Stimulated activated CD8-positive, alpha-beta memory T cell treated with anti-CD3 and anti-CD28 coated beads, Interleukin-7, amount 100 ng/mL, for 1 hour (primary cell): ENCODE results near the gene NPIPB6.
"Not testable (repeated sequence)": the region's sequence is repeated elsewhere in the genome, so short reads cannot be mapped to it uniquely, and the experiment has no call there.

Source experiments
- DNase-seq, 2 donors: peaks; one replicate each; pipeline ENCODE4 v3.0.0-alpha.2; 2020; ENCODE audit warnings: low read depth in 2 of 2

The NPIPB6 gene

DNA sequence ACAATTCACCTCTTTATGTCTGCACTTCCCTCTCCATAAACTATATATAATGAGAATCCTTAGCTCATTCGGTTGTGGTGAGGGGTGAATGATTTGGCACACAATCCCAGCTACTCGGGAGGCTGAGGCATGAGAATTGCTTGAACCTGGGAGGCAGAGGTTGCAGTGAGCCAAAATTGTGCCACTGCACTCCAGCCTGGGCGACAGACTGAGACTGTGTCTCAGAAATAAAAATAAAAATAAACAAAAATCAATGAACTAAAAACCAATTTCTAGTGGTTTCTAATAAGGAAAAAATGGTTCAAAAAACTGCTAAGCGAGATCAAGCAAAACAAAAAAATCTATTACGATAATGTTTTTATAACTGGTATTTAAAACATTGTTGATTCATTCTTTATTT lies at the start of gene NPIPB6:
TSS of gene NPIPB6 (minus strand) at position 101 of the 400 bp plus-strand sequence. CDS start 686 bp downstream, outside the sequence.
- DNase-seq, result not testable (repeated sequence)

DNA sequence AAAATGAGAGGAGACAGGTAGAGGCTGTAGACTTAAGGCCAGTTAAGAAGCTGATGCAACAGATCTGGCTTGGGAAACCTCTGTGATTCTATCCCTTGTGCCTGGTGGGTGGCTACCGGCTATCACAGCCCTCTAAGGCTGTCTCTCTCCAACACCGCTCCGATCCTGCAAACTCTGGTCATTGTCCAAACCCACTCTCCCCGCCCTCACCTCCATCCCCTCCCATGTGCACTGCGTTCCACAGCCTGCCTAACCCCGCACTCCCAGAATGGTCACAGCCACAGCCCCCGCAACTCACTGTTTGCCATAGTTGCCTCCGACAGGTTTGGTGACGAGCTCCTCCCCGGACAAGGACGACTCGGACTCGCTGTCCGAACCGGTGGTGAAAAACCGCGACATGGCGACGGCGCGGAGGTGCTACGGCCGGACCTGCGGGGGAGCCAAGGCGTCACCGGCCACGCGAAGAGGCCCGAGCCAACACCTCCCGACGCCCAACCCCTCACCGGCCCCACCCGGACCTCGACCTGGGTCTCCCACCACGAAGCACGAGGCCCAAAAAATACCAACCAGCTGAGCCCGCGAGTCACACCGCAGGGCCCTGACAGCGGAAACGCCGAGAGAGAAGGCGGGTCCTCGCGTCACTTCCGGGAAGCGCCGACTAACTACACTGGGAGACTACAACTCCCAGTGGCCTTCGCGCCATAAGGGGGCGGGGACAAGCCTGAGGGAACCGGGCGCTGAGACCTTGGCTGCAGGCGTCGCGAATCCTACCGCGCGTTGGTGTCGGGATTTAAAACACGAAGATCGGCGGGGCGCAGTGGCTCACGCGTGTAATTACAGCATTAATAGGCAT lies 40.1 kb upstream of the NPIPB6 start, which contains the start of gene EIF3CL:
TSS of gene EIF3CL (minus strand) at position 622 of the 853 bp plus-strand sequence. CDS start at position 399, 223 bp downstream.
- DNase-seq, result not testable (repeated sequence)

DNA sequence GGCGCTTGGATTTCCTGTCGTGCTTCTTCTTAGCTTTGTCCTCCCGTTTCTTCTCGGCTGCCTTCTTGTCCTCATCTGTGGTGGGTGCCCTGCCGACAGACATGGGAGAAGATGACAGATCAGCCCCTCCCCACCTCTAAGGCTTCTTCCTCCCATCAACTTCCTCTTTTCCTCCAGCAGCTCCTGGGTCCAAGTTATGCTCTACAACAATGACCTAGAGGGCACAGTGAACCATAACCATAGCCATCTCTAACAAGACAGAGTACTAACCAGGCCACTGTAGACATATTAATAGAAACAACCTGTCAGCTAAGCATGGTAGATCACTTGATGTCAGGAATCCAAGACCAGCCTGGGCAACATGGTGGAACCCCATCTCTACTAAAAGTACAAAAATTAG lies 28.7 kb upstream of the NPIPB6 start:
- not testable (repeated sequence) for DNase-seq

DNA sequence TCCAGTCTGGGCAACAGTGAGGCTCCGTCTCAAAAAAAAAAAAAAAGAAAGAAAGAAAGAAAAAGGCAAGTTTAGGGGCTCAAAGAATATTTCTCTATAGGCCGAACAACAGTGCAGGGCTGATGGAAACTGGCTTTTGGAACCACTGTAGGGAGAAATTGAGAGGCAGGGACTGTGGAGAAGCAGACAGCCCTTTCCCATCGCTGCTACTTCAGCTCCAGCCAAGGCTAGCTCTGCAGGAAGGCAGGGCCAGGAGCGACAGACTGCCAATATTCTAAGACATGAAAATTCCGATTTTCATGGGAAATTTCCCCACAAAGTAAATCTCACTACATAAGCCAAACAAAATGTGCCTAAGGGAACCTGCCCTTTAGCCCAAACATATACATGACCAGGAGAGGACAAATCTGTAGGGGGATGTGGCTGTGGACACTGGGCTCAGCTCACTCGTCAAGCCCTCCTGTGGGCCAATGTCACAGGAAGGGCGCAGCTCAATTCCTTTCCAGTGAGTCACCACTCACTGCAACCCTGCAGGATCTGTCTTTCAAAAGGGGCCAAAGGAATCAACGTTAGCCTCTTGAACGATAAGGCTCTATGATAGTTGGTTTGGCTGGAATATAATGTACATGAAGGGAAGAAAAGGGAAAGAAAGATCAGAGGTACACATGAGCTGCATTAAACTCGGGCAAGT lies 19.0 kb upstream of the NPIPB6 start:
- DNase-seq, result not testable (repeated sequence)

DNA sequence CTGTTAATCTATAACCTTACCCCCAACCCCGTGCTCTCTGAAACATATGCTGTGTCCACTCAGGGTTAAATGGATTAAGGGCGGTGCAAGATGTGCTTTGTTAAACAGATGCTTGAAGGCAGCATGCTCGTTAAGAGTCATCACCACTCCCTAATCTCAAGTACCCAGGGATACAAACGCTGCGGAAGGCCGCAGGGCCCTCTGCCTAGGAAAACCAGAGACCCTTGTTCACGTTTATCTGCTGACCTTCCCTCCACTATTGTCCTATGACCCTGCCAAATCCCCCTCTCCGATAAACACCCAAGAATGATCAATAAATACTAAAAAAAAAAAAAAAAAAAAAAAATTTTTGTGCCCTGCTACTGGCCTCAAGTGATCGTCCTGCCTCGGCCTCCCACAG lies 14.5 kb upstream of the NPIPB6 start:
- not testable (repeated sequence) for DNase-seq

DNA sequence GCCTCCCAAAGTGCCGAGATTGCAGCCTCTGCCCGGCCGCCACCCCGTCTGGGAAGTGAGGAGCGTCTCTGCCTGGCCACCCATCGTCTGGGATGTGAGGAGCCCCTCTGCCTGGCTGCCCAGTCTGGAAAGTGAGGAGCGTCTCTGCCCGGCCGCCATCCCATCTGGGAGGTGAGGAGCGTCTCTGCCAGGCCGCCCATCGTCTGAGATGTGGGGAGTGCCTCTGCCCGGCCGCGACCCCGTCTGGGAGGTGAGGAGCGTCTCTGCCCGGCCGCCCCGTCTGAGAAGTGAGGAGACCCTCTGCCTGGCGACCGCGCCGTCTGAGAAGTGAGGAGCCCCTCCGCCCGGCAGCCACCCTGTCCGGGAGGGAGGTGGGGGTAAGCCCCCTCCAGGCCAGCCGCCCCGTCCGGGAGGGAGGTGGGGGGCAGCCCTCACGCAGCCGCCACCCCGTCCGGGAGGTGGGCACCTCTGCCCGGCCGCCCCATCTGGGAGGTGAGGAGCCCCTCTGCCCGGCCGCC lies 13.9 kb upstream of the NPIPB6 start:
- DNase-seq, result not testable (repeated sequence)

DNA sequence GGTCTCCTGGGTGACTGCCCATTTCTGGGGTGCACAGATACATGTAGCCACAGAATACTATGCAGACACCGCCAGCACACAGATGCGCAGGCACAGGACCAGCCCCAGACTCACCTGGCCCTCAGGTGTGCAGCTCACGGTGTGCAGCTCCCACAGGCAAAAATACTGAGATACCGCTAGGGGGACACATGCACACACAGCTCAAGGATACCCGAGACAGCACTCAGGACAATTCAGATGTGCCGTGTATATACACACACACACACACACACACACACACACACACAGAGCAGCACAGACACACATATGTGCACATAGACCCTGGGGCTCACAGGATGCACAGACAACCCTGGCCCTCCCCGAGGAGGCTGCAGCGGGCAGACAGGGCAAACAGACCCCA lies 11.8 kb upstream of the NPIPB6 start:
- not testable (repeated sequence) for DNase-seq

DNA sequence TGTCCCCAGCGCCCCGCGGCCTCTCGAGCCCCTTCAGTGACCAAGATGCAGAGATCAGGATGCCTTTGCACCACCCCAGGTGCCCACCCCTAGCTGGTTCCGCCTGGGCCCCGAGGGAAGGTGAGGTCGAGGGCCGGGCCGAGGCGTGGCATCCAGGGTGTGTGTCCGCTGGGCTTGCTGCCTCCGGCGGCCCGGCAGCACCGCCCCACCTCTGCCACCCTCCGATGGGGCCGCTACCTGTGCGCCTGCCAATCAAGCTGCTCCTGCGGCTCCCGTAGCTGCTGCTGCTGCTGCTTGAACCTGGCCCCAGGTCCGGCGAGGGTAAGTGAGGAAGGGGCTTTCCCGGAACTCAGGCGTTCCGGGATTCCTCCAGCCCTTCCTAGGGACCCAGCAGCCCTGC lies 11.0 kb upstream of the NPIPB6 start:
- not testable (repeated sequence) for DNase-seq

DNA sequence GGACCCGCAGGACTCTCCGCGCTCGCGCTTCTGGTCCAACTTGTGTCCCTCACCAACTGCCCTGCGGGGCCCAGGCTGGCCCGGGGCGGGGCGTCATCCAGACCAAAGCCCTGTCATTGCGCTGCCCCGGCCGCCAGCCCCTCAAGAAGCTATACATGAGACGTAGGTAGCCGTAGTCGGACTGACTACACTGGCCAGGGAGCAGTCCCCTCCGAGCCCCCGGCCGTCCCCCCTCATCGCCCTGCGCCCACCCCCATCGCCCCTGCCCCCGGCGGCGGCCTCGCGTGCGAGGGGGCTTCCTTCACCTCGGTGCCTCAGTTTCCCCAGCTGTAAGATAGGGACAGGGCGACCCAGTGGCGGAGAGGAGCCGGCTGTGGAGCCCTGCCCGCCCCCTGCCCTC lies 4.6 kb upstream of the NPIPB6 start:
- DNase-seq, result not testable (repeated sequence)

DNA sequence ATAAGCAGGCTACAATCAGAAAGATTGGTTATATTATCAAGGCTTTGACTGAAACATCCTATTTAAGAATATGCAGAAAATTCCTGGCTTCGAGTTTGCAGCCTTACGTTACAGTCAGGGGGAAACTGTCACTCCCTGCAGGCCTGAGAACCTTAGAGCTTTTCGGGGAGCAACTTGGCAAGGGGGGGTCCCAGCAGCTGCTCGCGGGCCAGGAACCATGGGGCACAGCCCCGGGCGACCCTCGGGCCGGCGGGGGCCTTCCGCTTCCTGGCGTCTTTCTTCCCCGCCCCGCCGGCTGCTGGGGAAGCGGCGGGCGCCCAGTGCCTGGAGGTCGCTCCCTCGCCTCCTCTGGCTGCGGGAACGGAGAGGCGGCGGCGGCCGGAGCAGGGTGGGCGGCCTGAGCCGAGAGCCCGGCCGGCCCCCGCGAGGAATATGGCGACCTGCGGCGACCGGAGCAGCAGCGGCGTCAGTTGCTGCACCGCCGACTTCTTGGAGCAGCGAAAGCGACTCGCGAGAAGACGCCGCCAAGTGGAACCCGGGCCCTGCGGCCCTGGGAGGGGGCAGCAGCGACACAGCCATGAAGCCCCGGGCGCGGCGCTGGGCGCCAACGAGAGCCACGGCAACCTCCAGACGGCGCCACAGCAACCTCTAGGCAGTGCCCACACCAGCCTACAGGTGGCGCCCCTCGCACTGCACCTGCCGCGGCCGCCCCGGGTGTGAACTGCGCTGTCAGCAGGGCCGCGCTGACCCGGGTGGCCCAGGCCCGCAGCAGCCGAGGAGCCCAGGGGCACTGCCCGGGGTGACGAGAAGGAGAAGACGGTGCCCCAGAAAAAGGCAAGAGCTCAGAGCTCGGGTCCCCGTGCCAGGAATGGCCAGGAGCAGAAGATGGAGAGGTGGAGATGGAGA lies 1.2 kb upstream of the NPIPB6 start:
- not testable (repeated sequence) for DNase-seq

DNA sequence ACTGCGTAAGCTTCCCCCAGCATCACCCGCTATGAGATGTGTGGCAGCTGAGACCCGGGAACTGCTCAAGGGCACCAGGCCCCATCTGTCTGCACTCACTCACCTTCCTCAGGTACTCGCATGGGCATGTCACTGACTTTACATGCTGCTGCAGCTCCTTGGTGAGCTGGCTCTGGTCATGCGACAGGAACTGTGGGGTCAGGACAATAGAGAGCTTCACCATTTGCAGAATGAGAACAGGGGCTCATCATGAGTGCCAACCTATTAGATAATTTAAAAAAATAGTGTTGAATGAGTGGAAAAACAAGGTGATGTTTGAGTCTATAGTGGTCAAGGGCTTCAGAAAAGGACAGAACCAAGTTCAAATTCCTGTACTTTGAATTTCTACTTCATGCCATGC lies 708 bp downstream of the NPIPB6 start:
- not testable (repeated sequence) for DNase-seq

DNA sequence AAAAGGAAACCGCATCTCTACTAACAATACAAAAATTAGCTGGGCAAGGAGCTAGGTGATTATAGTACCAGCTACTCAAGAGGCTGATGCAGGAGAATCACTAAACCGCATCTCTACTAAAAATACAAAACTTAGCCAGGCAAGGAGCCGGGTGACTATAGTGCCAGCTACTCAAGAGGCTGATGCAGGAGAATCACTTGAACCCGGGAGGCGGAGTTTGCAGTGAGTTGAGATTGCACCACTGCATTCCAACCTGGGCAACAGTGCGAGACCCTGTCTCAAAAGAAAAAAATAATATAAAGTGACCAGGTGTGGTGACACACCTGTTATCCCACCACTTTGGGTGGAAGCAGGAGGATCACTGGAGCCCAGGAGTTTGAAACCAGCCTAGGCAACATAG lies 25.1 kb downstream of the NPIPB6 start:
- not testable (repeated sequence) for DNase-seq

DNA sequence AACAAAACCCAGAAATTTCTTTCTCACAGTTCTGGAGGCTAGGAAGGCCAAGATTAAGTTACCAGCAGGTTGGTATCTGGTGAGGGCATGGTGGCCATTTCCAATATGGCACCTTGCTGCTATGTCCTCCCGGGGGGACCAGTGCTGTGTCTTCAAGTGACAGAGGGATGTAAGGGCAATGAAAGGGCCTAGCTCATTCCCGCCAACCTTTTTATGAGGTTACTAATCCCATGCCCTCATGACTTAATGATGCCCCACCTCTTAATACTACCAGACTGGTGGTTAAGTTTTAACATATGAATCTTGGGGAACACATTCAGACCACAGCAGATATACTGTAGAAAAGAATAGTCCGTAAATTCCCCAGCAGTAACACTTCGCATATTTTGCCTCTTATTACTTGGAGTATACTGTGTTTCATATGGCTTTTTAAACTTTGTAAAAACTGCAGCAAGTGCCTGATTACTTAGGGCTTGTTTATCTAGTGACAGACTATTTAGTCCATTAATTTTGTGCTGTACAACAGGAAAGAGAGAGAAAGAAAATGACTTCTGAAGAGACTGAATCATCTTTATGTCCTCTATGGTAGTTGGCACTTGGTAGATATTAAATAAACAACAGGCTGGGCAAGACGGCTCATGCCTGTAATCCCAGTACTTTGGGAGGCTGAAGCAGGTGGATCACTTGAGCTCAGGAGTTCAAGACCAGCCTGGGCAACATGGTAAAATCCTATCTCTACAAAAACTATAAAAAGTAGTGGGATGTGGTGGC lies 26.2 kb downstream of the NPIPB6 start:
- not testable (repeated sequence) for DNase-seq

DNA sequence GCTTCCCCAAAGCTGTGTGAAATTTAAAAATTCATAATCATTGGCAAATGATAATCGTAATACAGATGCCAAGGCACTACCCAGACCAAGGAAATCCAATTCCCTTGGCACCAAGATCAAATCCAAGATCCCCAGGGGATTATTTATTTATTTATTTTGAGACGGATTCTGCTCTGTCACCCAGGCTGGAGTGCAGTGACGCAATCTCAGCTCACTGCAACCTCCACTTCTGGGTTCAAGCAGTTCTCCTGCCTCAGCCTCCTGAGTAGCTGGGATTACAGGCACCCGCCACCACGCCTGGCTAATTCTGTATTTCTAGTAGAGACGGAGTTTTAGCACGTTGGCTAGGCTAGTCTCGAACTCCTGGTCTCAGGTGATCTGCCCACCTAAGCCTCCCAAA lies 27.6 kb downstream of the NPIPB6 start:
- DNase-seq, result not testable (repeated sequence)

DNA sequence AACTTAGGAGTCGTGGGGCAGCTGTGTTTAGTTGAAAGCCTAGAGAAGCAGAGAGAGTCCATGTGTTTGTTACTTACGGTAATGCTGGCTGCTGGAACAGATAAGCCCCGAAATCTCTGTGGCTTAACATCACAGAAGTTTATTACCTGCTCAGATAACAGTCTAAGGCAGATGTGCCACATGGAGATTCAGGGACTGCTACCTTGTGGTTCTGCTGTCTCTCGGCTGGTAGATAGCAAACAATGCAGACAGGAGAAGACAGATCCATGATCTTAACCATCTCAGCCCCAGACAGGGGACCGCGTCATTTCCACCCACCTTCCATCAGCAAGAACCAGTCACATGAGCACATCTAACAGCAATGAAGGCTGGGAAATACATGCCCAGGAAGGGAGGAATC lies 30.7 kb downstream of the NPIPB6 start:
- not testable (repeated sequence) for DNase-seq

DNA sequence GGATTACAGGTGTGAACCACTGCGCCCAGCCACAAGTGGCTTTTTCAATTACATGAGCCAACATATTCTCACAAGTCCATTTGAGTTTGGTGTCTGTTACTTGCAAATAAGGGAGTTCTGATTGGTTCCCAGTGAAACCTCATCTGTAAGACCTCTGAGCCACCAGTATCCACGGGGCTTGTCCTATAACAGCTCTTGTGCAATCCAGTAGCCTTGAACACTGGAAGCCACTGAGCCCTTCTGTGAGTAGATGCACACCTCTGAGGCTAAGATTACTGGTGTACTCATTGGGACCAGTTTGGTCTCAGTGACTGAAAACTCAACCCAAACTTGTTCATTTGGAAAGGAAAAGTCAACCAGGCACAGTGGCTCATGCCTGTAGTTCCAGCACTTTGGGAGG lies 32.3 kb downstream of the NPIPB6 start:
- not testable (repeated sequence) for DNase-seq

DNA sequence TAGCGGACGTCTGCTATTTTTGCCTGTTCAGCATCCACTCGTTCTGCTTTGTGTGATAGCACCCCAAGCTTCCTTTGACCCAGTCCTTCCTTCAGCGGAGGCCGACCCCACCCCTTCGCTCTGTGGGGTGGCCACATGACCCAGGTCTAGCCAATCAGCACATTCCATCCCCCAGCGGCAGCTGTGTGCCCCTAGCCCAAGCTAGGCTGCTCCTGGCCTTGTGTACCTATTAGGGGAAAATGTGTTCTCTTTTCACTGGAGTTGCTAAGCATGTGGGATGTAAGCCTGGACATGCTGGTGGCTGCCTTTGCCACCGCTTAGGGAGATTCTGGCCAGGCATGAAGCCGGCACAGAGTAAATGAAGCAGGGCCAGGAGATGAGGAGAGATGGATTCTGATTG lies 33.1 kb downstream of the NPIPB6 start:
- not testable (repeated sequence) for DNase-seq

DNA sequence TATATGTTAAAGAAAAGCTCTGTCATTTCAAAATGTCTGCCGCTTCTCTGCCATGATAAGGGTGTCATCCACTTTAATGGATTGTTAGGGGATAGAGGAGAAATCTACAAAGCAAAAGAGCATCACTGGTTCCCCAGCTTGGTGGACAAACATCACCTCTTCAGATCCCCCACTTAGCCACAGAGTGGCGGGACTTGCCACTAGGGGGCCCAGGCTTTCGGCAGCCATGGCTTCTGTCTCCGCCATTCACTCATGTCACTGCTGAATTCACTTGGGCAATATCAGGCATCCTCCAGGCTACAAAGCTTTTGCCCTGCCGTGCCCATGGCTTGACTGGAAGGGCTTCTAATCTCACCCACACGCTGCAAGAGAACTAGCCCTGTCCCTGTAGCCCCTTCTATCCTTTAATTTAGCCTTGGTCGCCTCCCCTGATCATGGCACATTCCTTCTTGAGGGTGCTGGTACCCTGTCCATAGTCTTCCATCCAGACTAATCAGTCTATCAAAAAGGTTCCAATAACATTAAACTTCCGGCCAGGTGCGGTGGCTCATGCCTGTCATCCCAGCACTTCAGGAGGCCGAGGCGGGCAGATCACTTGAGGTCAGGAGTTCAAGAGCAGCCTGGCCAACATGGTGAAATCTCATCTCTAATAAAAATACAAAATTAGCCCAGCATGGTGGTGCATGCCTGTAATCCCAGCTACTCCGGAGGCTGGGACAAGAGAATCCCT lies 36.3 kb downstream of the NPIPB6 start:
- DNase-seq, result peak; percentile 45 to 52

DNA sequence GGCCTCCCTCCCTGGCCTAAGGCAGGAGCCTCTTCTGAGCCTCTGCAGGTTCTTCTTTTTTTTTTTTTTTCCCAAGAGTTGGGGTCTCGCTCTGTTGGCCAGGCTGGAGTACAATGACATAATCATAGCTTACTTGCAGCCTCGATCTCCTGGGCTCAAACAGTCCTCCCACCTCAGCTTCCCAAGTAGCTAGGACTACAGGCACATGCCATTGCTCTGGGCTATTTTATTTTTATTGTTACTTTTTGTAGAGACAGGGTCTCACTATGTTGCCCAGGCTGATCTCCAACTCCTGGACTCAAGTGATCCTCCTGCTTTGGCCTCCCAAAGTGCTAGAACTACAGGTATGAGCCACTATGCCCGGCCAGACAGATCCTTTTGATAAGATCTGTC lies 38.4 kb downstream of the NPIPB6 start:
- DNase-seq, result no peak
